HEK293T (cell line): ENCODE measurements around the gene ACTL9.

Source experiments
- CTCF ChIA-PET: fragments of 350-600 bp; formaldehyde crosslinking; extraction: SDS; loops from one replicate; lab custom pipeline; 2021; ENCODE audit warnings: antibody characterized with exemption, inconsistent platforms; lab: Yijun Ruan, JAX
- POLR2A ChIA-PET: fragments of 350-600 bp; formaldehyde crosslinking; extraction: SDS; loops from one replicate; lab custom pipeline; 2020; ENCODE audit warnings: antibody characterized with exemption, inconsistent platforms; lab: Yijun Ruan, JAX
- DNase-seq: peaks from one replicate; pipeline ENCODE4 v3.0.0; 2012; ENCODE audit warnings: mixed read lengths; ENCODE audit errors: extremely low spot score
- ARNT ChIP-seq: fragments of 450-650 bp; IDR thresholded peaks from 2 replicates; pipeline ENCODE4 v1.6.1; 2017; ENCODE audit warnings: mild to moderate bottlenecking
- BHLHE40 ChIP-seq: fragments of 450-650 bp; IDR thresholded peaks from 2 replicates; pipeline ENCODE4 v1.6.1; 2016; ENCODE audit warnings: mild to moderate bottlenecking, moderate library complexity, borderline replicate concordance
- CTBP1 ChIP-seq: fragments of 450-650 bp; IDR thresholded peaks from 2 replicates; pipeline ENCODE4 v1.6.1; 2016; ENCODE audit warnings: borderline replicate concordance
- ELF4 ChIP-seq: fragments of 450-650 bp; IDR thresholded peaks from 2 replicates; pipeline ENCODE4 v1.6.1; 2017; ENCODE audit warnings: antibody characterized with exemption
- FOXA1 ChIP-seq: fragments of 450-650 bp; IDR thresholded peaks from 2 replicates; pipeline ENCODE4 v1.6.1; 2016; ENCODE audit warnings: mild to moderate bottlenecking
- FOXK2 ChIP-seq: fragments of 450-650 bp; IDR thresholded peaks from 2 replicates; pipeline ENCODE4 v1.6.1; 2016; ENCODE audit warnings: mild to moderate bottlenecking
- FOXM1 ChIP-seq: fragments of 450-650 bp; IDR thresholded peaks from 2 replicates; pipeline ENCODE4 v1.6.1; 2017; ENCODE audit warnings: mild to moderate bottlenecking, borderline replicate concordance
- L3MBTL2 ChIP-seq: fragments of 450-650 bp; conservative IDR thresholded peaks from 2 replicates; pipeline ENCODE4 v1.6.1; 2016; ENCODE audit warnings: mild to moderate bottlenecking
- LEF1 ChIP-seq: fragments of 450-650 bp; IDR thresholded peaks from 2 replicates; pipeline ENCODE4 v1.6.1; 2017; ENCODE audit warnings: mild to moderate bottlenecking, borderline replicate concordance
- NFRKB ChIP-seq: fragments of 450-650 bp; IDR thresholded peaks from 2 replicates; pipeline ENCODE4 v1.6.1; 2016; ENCODE audit warnings: mild to moderate bottlenecking, moderate library complexity
- SP1 ChIP-seq: fragments of 450-650 bp; IDR thresholded peaks from 2 replicates; pipeline ENCODE4 v1.6.1; 2017
- SUZ12 ChIP-seq: fragments of 450-650 bp; IDR thresholded peaks from 2 replicates; pipeline ENCODE4 v1.6.1; 2016; ENCODE audit warnings: mild to moderate bottlenecking
- TARDBP ChIP-seq: fragments of 450-650 bp; IDR thresholded peaks from 2 replicates; pipeline ENCODE4 v1.6.1; 2016
- ZNF384 ChIP-seq: fragments of 450-650 bp; IDR thresholded peaks from 2 replicates; pipeline ENCODE4 v1.6.1; 2016
- TF ChIP-seq, protein P1 (sequence below): fragments of 450-650 bp; IDR thresholded peaks from 2 replicates; pipeline ENCODE4 v1.6.1; 2016

ACTL9 gene

GRCh38 chr19:8699908-8700307 is 1.3 kb upstream of the ACTL9 start:
- TF ChIP-seq LEF1 (no peak), SUZ12 (no peak), FOXK2 (no peak), ZNF384 (no peak), FOXM1 (no peak), TARDBP (no peak), ELF4 (no peak)
- TF ChIP-seq, protein P1, sequence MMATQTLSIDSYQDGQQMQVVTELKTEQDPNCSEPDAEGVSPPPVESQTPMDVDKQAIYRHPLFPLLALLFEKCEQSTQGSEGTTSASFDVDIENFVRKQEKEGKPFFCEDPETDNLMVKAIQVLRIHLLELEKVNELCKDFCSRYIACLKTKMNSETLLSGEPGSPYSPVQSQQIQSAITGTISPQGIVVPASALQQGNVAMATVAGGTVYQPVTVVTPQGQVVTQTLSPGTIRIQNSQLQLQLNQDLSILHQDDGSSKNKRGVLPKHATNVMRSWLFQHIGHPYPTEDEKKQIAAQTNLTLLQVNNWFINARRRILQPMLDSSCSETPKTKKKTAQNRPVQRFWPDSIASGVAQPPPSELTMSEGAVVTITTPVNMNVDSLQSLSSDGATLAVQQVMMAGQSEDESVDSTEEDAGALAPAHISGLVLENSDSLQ = no peak
- ChIA-PET CTCF (no interaction called here), POLR2A (no interaction called here)

GRCh38 chr19:8697671-8698432 is 743 bp downstream of the ACTL9 start:
- TF ChIP-seq FOXM1 (no peak), L3MBTL2 (peak; percentile 44; the same call in 1 of the 2 replicates), CTBP1 (no peak), FOXK2 (no peak)
- ChIA-PET POLR2A (no interaction called here), CTCF (interaction anchor here (0.8 to 1.1 kb wide), 2 partner anchors 9 to 12 kb away, joined by 3 to 4 read pairs; no protein-coding TSS in a partner anchor)
- DNase-seq = peak; percentile 49

More at GRCh38 chr19:8699908-8700307, 1.3 kb upstream of the ACTL9 start:
- no peak for DNase-seq

DNA sequence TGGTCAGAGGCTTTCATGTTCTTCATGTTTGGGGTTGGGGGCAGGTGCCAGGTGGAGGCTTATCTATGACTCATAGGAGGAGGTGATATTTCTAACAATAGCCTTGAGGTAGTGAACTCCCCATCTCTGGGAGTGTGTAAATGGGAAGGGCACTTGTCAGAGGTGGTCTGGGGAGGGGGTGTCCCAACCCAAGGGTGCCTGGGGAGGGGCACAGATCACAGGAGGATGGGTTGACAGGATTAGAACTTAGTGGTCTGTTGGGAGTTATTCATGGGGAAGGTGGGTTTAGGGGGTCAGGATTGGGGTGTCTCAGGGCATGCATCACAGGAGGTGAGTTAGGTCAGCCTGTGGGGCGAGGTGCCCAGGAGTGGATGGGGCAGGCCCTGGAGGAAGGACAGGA is 1.6 kb downstream of the ACTL9 start:
- TF ChIP-seq TARDBP (no peak), SUZ12 (no peak), CTBP1 (no peak)
- DNase-seq = no peak
- ChIA-PET POLR2A (no interaction called here), CTCF (no interaction called here)

- ChIA-PET CTCF (no interaction called here), POLR2A (no interaction called here)
- DNase-seq = no peak
- TF ChIP-seq L3MBTL2 (no peak), FOXK2 (no peak), ARNT (no peak), SUZ12 (no peak), SP1 (no peak)
These were observed 2.7 kb downstream of the ACTL9 start for GRCh38 chr19:8695911-8696310.

- CTCF ChIA-PET = no interaction called here
- no peak for DNase-seq
- POLR2A ChIA-PET = no interaction called here
- TF ChIP-seq ARNT (no peak), FOXK2 (no peak), ELF4 (no peak), SP1 (no peak), FOXA1 (no peak), L3MBTL2 (no peak), TARDBP (no peak), SUZ12 (no peak), ZNF384 (no peak), BHLHE40 (no peak), NFRKB (no peak), FOXM1 (no peak)
These were observed 3.1 kb downstream of the ACTL9 start for GRCh38 chr19:8695501-8695900.

- ChIA-PET CTCF (interaction anchor here (0.6 kb wide), 1 partner anchor 104 kb away, joined by 7 read pairs; no protein-coding TSS in a partner anchor), POLR2A (no interaction called here)
- no peak for DNase-seq
- TF ChIP-seq, protein P1 = 0 out of 2 replicates have a peak, but pooled peaks have one; percentile 22
- TF ChIP-seq LEF1 = no peak
These were observed 7.6 kb downstream of the ACTL9 start for GRCh38 chr19:8690753-8691539.

DNA sequence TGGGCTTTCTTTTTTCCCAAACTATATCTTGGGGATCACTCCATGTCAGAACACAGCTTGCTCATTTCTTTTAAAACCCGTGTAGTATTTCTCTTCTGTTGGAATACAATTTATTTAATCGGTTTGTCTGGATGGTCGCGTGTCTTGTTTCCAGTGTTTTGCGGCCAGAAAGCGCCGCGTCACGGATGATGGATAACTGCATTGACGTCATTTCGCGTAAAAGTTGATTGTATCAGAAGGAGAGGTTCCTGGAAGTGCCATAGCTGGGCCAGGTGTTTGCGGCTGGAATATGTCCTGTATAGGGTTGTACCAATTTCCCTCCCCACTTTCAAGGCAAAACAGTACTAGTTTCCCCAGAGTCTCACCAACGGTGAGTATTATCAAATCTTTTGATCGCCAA is 9.7 kb downstream of the ACTL9 start:
- DNase-seq = no peak
- POLR2A ChIA-PET = no interaction called here
- TF ChIP-seq FOXM1 (no peak), NFRKB (no peak), LEF1 (no peak), L3MBTL2 (no peak)
- CTCF ChIA-PET = interaction anchor here (0.9 kb wide), 1 partner anchor 9 kb away, joined by 3 read pairs; no protein-coding TSS in a partner anchor
